Measurements from ENCODE around the gene HOXC13. TPM values are rescaled to one million over a fixed set of nuclear protein-coding genes. Genes with fewer than 3 reads are reported as not detected.
A peak's percentile ranks its signal among the peaks of the same experiment; 100 is the strongest.

The HOXC13 gene
- total and polyA plus RNA-seq, 2 experiments from 2014 or later: 0.20 to 0.69 TPM

DNA sequence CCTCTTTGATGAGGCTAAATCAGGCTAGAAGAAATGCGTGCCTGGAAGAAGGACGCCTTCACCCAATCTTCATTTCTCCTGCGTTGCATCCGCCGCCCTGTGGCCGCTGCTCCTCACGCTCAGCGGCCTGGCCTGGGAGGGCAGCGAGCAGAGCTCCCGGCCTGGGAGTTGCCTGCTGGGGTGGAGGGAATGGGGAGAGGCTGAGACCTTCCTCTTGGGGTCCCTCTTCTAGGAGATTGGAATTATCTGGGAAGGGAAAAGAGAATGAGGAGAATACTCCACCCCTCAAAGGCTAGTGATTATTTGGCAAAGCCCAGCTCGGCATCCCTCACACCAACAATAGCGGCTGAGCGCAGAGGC is 13.7 kb downstream of the HOXC13 start:
- H3K4me2 ChIP-seq: no peak overlapping the region
- H3K9me2 ChIP-seq (replicated peaks; ENCODE audit: insufficient read depth): no peaks in the 10 kb centered on the region
- DNase-seq (ENCODE audit: low spot score): no peak
- WGBS (ENCODE audit: low lambda C conversion rate, missing lambda C conversion rate): 9% methylated on average over 13 of the region's 13 CpGs
- no peaks in the 10 kb centered on the region for H4K20me1 ChIP-seq (ENCODE audit: insufficient read depth, poor library complexity, severe bottlenecking)
- no peak for TF ChIP-seq EZH2phosphoT487 (IDR thresholded peaks at IDR 0.05; ENCODE audit: low read depth, severe bottlenecking, unreplicated experiment)
- TF ChIP-seq EZH2 (IDR thresholded peaks at IDR 0.05; ENCODE audit: borderline replicate concordance): no peak
- TF ChIP-seq, protein P1, sequence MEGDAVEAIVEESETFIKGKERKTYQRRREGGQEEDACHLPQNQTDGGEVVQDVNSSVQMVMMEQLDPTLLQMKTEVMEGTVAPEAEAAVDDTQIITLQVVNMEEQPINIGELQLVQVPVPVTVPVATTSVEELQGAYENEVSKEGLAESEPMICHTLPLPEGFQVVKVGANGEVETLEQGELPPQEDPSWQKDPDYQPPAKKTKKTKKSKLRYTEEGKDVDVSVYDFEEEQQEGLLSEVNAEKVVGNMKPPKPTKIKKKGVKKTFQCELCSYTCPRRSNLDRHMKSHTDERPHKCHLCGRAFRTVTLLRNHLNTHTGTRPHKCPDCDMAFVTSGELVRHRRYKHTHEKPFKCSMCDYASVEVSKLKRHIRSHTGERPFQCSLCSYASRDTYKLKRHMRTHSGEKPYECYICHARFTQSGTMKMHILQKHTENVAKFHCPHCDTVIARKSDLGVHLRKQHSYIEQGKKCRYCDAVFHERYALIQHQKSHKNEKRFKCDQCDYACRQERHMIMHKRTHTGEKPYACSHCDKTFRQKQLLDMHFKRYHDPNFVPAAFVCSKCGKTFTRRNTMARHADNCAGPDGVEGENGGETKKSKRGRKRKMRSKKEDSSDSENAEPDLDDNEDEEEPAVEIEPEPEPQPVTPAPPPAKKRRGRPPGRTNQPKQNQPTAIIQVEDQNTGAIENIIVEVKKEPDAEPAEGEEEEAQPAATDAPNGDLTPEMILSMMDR (IDR thresholded peaks at IDR 0.05; ENCODE audit: poor library complexity): no peak
- no peaks in the 10 kb centered on the region for H3K36me3 ChIP-seq (replicated peaks; ENCODE audit: insufficient read depth, low read depth)
- H3K27me3 ChIP-seq: peaks cover 100% of the 10 kb centered on the region
- no peak overlapping the region for H3K27ac ChIP-seq
- H3K4me3 ChIP-seq: no peak overlapping the region
- H3K9me3 ChIP-seq (ENCODE audit: low read depth): no peaks in the 10 kb centered on the region
- no peak overlapping the region for H2AFZ ChIP-seq
- H3K79me2 ChIP-seq: no peaks in the 10 kb centered on the region
- H3K4me1 ChIP-seq (ENCODE audit: insufficient read depth): no peaks in the 10 kb centered on the region

DNA sequence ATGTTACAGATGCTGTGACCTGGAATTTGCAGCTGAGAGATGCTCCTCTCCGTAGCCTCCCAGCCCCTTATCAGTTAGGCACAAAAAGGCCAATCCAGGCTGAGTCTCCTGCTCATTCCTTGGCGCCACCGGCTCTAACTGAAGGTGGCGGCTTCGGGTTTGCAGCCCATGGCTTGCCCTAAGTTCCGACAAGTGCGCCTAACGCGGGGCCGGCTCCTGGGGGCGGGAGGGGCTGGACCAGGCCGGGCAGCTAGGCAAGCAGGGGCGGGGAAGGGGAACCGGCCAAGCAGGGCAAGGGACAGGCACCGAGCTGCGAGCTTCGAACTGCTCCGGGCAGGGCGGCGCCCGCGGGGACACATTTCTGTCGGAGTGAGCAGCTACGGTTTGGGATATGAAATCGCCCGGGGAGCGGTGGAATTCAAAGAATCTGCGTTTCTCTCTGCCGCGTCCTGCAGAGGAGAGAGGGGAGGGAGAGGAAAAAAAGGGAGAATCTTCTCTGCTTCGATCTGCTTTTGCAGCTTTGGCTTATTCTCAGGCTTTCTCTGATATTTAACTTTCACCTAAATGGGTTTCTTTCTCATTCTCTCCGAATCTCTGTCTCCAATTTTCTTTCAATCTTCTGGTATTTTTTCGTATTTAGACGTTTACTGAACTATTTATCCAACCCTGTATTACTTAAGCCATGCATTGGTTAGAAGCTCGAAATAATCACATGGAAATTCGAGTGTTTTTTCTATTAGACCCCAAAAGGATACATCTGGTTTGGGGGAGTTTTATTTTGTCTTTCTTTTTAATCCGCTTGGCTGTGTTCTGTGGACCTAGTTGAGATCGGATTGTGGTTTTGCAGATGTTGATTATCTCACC is 14.5 kb downstream of the HOXC13 start:
- Histone ChIP-seq H3K79me2 (no peaks in the 10 kb centered on the region), H2AFZ (no peak overlapping the region), H3K9me2 (replicated peaks; ENCODE audit: insufficient read depth) (no peaks in the 10 kb centered on the region), H3K27ac (no peak overlapping the region), H3K4me3 (no peak overlapping the region), H3K36me3 (replicated peaks; ENCODE audit: insufficient read depth, low read depth) (no peaks in the 10 kb centered on the region), H3K4me2 (no peak overlapping the region), H3K27me3 (peaks cover 100% of the 10 kb centered on the region), H4K20me1 (ENCODE audit: insufficient read depth, poor library complexity, severe bottlenecking) (no peaks in the 10 kb centered on the region), H3K4me1 (ENCODE audit: insufficient read depth) (no peaks in the 10 kb centered on the region), H3K9me3 (ENCODE audit: low read depth) (no peaks in the 10 kb centered on the region)
- no peak for DNase-seq (ENCODE audit: low spot score)
- TF ChIP-seq, protein P1 (IDR thresholded peaks at IDR 0.05; ENCODE audit: poor library complexity): no peak
- TF ChIP-seq EZH2 (IDR thresholded peaks at IDR 0.05; ENCODE audit: borderline replicate concordance) (no peak), EZH2phosphoT487 (IDR thresholded peaks at IDR 0.05; ENCODE audit: low read depth, severe bottlenecking, unreplicated experiment) (peak; percentile 4)
- 10% methylated on average over 35 of the region's 38 CpGs for WGBS (ENCODE audit: low lambda C conversion rate, missing lambda C conversion rate)

DNA sequence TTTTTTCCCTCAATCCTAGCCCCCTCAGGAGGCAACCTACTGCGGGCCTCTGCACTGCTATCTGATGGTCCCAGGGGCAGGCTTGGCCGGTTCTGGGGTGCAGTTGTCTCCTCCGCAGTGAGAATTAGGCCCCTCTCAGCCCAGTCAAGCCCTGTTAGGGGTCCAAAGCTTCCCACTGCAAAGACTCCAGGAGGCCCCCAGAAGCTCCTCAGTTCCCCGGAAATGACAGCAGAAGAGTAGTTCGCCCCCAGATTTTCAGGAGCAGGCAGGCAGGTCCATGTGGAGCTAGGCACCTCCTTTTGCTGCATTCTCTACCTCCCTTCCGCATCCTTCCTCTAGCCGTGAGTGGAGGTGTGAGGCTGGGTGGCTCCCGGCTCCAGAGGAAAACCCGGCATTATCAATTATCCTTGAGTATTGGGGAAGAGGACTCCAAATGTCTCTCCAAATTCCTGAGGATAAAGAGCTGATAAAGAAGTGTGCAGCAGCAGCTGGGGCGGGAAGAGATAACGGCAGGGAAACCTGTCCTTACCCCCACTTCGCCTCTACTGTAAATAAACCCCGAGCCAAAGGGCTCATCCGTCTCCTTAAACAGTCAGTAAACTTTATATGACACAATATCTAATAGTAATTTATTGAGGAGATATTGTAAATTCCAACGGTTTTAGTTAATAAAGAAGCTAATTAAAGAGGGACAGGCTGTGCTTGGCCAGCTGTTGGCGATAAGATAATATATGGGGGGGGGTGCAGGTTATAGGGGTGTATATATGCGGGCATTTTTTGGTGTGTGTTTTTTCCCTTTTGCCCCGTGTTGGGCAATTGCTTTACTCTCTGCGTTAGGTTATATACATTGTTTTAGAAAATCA is 15.4 kb downstream of the HOXC13 start:
- DNase-seq (ENCODE audit: low spot score): no peak
- no peaks in the 10 kb centered on the region for H3K9me3 ChIP-seq (ENCODE audit: low read depth)
- no peaks in the 10 kb centered on the region for H3K36me3 ChIP-seq (replicated peaks; ENCODE audit: insufficient read depth, low read depth)
- H3K4me1 ChIP-seq (ENCODE audit: insufficient read depth): no peaks in the 10 kb centered on the region
- H3K79me2 ChIP-seq: no peaks in the 10 kb centered on the region
- WGBS (ENCODE audit: low lambda C conversion rate, missing lambda C conversion rate): 18% methylated on average over 19 of the region's 19 CpGs
- H3K27ac ChIP-seq: no peak overlapping the region
- no peaks in the 10 kb centered on the region for H4K20me1 ChIP-seq (ENCODE audit: insufficient read depth, poor library complexity, severe bottlenecking)
- H3K27me3 ChIP-seq: peaks cover 100% of the 10 kb centered on the region
- no peak overlapping the region for H2AFZ ChIP-seq
- H3K4me3 ChIP-seq: no peak overlapping the region
- no peaks in the 10 kb centered on the region for H3K9me2 ChIP-seq (replicated peaks; ENCODE audit: insufficient read depth)
- no peak overlapping the region for H3K4me2 ChIP-seq
- TF ChIP-seq, protein P1 (IDR thresholded peaks at IDR 0.05; ENCODE audit: poor library complexity): no peak
- TF ChIP-seq EZH2phosphoT487 (IDR thresholded peaks at IDR 0.05; ENCODE audit: low read depth, severe bottlenecking, unreplicated experiment) (peak; percentile 58), EZH2 (IDR thresholded peaks at IDR 0.05; ENCODE audit: borderline replicate concordance) (no peak)
